HG02852 (cell line): ENCODE results near the gene BPNT1.

ENCODE experiments used
- ATAC-seq: cut with Tn5 transposase; IDR thresholded peaks from one replicate; pipeline ENCODE4 v1.9.1; 2021; ENCODE audit warnings: mild to moderate bottlenecking, moderate library complexity; ENCODE audit not compliant: unreplicated experiment

BPNT1 gene

DNA sequence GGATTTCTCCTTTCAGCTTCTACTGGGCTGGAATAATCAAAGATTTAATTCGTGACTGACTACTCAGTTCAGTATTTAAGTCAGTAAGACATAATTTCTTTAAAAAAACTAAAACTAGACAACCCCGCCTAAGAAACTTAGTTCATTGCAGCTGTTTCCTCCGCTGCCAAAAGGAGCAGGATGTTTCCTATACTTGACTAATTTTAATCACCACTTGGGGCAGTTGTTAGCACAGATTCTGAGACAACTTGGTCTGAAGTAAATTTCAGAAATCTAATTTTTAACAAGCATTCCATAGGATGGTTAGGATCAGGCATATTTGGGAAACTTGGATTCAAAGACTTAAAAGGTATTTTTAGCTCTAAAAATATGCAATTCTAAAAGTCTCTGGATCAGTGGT, 77.3 kb downstream of the BPNT1 start:
- ATAC-seq, result no peak

DNA sequence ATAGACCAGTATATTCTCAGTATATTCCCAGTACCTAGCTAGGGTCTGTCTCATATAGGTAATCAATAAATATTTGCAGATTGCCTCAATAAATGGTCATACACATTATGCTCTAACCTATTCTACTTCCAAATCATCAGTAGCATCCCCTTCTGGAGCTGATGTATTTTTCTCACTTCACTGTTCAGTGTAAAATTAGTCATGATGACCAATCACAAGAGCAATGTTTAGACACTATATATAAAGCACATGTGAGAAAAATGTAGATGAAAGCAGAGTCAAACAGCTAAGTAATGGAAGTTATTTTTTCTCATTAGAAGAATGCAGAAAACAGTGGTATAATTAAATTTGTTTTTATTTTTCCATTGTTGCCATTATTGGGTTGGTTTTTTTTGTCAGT, 78.0 kb downstream of the BPNT1 start:
- ATAC-seq, result no peak
